NCI-H187 treated with DMSO at 0.1 percent for 48 hours (cell line): ENCODE results near the gene TIAM2.
"Not testable (repeated sequence)": the region's sequence is repeated elsewhere in the genome, so short reads cannot be mapped to it uniquely, and the experiment has no call there.

ENCODE experiments used
- DNase-seq: peaks from one replicate; lab custom pipeline; 2025; lab: John Stamatoyannopoulos, UW

The TIAM2 gene

GRCh38 chr6:154991207-154991606 lies 3.9 kb upstream of the TIAM2 start:
- no peak for DNase-seq

- DNase-seq = no peak
Measured at GRCh38 chr6:154993026-154993425, 2.1 kb upstream of the TIAM2 start.

GRCh38 chr6:154993710-154994109 lies 1.4 kb upstream of the TIAM2 start:
- no peak for DNase-seq

GRCh38 chr6:154994836-154995253 lies 270 bp upstream of the TIAM2 start:
- DNase-seq = no peak

GRCh38 chr6:154996016-154996590 lies 988 bp downstream of the TIAM2 start:
- DNase-seq = no peak

GRCh38 chr6:154996841-154997311 lies 1.8 kb downstream of the TIAM2 start:
- no peak for DNase-seq

- no peak for DNase-seq
Measured at GRCh38 chr6:154998855-154999254, 3.7 kb downstream of the TIAM2 start.

- DNase-seq = no peak
Measured at GRCh38 chr6:155001482-155001881, 6.4 kb downstream of the TIAM2 start.

- DNase-seq = no peak
Measured at GRCh38 chr6:155001934-155002333, 6.8 kb downstream of the TIAM2 start.

- DNase-seq = no peak
Measured at GRCh38 chr6:155003476-155003875, 8.4 kb downstream of the TIAM2 start.

GRCh38 chr6:155004017-155004416 lies 8.9 kb downstream of the TIAM2 start:
- no peak for DNase-seq

GRCh38 chr6:155004576-155005372 lies 9.7 kb downstream of the TIAM2 start:
- no peak for DNase-seq

- no peak for DNase-seq
Measured at GRCh38 chr6:155008625-155009024, 13.5 kb downstream of the TIAM2 start.

- no peak for DNase-seq
Measured at GRCh38 chr6:155010940-155011339, 15.8 kb downstream of the TIAM2 start.

- DNase-seq = no peak
Measured at GRCh38 chr6:155011809-155012291, 16.7 kb downstream of the TIAM2 start.

GRCh38 chr6:155013457-155013876 lies 18.4 kb downstream of the TIAM2 start:
- DNase-seq = peak; percentile 7

GRCh38 chr6:155014137-155014536 lies 19.0 kb downstream of the TIAM2 start:
- DNase-seq = no peak

GRCh38 chr6:155014670-155015300 lies 19.7 kb downstream of the TIAM2 start:
- DNase-seq = no peak

GRCh38 chr6:155018415-155018814 lies 23.3 kb downstream of the TIAM2 start:
- not testable (repeated sequence) for DNase-seq

GRCh38 chr6:155021680-155022079 lies 26.6 kb downstream of the TIAM2 start:
- DNase-seq = no peak

GRCh38 chr6:155022721-155023120 lies 27.6 kb downstream of the TIAM2 start:
- no peak for DNase-seq

- no peak for DNase-seq
Measured at GRCh38 chr6:155023717-155024116, 28.6 kb downstream of the TIAM2 start.
